COLO668 (cell line): Measurements from ENCODE around the gene GLDC.
A peak's percentile ranks its signal among the peaks of the same experiment; 100 is the strongest.

Source experiments
- DNase-seq: peaks from one replicate; lab custom pipeline; 2025; ENCODE audit not compliant: unreplicated experiment; lab: John Stamatoyannopoulos, UW

Gene GLDC

GRCh38 chr9:6665628-6666027 is 20.1 kb upstream of the GLDC start:
- no peak for DNase-seq

- DNase-seq = no peak
Measured at GRCh38 chr9:6664204-6664680, 18.7 kb upstream of the GLDC start.

GRCh38 chr9:6660512-6660911 is 15.0 kb upstream of the GLDC start:
- no peak for DNase-seq

GRCh38 chr9:6658628-6659353 is 13.3 kb upstream of the GLDC start:
- DNase-seq = no peak

GRCh38 chr9:6656614-6657300 is 11.2 kb upstream of the GLDC start:
- DNase-seq = no peak

GRCh38 chr9:6655036-6655435 is 9.5 kb upstream of the GLDC start:
- DNase-seq = no peak

GRCh38 chr9:6646293-6646636 is 736 bp upstream of the GLDC start:
- DNase-seq = no peak

GRCh38 chr9:6645105-6645354 is 499 bp downstream of the GLDC start:
- DNase-seq = peak; percentile 47

GRCh38 chr9:6644346-6645104 is 1.0 kb downstream of the GLDC start:
- DNase-seq = no peak

- no peak for DNase-seq
Measured at GRCh38 chr9:6641961-6642360, 3.6 kb downstream of the GLDC start.

GRCh38 chr9:6641561-6641960 is 4.0 kb downstream of the GLDC start:
- no peak for DNase-seq

- DNase-seq = no peak
Measured at GRCh38 chr9:6641056-6641455, 4.5 kb downstream of the GLDC start.

- DNase-seq = peak; percentile 56
Measured at GRCh38 chr9:6640268-6641051, 5.1 kb downstream of the GLDC start.

GRCh38 chr9:6639622-6640021 is 5.9 kb downstream of the GLDC start:
- no peak for DNase-seq

- DNase-seq = no peak
Measured at GRCh38 chr9:6634444-6634843, 11.1 kb downstream of the GLDC start.

GRCh38 chr9:6633378-6633777 is 12.2 kb downstream of the GLDC start:
- no peak for DNase-seq

- DNase-seq = no peak
Measured at GRCh38 chr9:6632516-6633183, 12.9 kb downstream of the GLDC start.

GRCh38 chr9:6631207-6631512 is 14.4 kb downstream of the GLDC start:
- DNase-seq = no peak

GRCh38 chr9:6630502-6631206 is 14.9 kb downstream of the GLDC start:
- DNase-seq = no peak

- no peak for DNase-seq
Measured at GRCh38 chr9:6628704-6629103, 16.8 kb downstream of the GLDC start.

GRCh38 chr9:6625363-6625762 is 20.2 kb downstream of the GLDC start:
- no peak for DNase-seq
